Caco-2 (cell line): ENCODE measurements around the gene PBX1. TPM values are rescaled to one million over a fixed set of nuclear protein-coding genes. Genes with fewer than 3 reads are reported as not detected.

Experiments used
- BruUV-seq: library from RNA; stranded (reverse); fragments of 400-500 nt; replicated peaks from 2 replicates; lab custom pipeline; 2021; lab: Mats Ljungman, UMichigan
- CTCF ChIA-PET: fragments of 300-600 bp; sonication (Branson Sonifier 250); formaldehyde crosslinking; loops from one replicate; lab custom pipeline; 2022; ENCODE audit warnings: antibody characterized with exemption; lab: Charles Lee
- POLR2A ChIA-PET: fragments of 300-600 bp; sonication (Branson Sonifier 250); formaldehyde crosslinking; loops from one replicate; lab custom pipeline; 2022; ENCODE audit warnings: antibody characterized with exemption; lab: Charles Lee
- DNase-seq, 2 experiments: peaks; one replicate each; pipeline versions ENCODE4 v3.0.0 to v3.0.0-alpha.2; 2020 to 2022
- H3K27me3 ChIP-seq: replicated peaks from 2 replicates; pipeline ENCODE4 v1.6.0; 2011; ENCODE audit warnings: low read length; ENCODE audit not compliant: control insufficient read depth, insufficient read depth
- H3K36me3 ChIP-seq: 2 replicates; pipeline ENCODE4 v1.5.1; 2011; ENCODE audit warnings: low read length; ENCODE audit not compliant: control insufficient read depth, insufficient read depth
- H3K4me1 ChIP-seq: fragments of 250-450 bp; sonication (Bioruptor Pico); 2 replicates; pipeline ENCODE4 v1.5.1; 2020; ENCODE audit warnings: mild to moderate bottlenecking
- H3K4me3 ChIP-seq: 2 replicates; pipeline ENCODE4 v1.5.1; 2011; ENCODE audit warnings: low read depth, mild to moderate bottlenecking, control low read depth, low read length
- H3K9me3 ChIP-seq: fragments of 250-450 bp; sonication (Bioruptor Pico); 2 replicates; pipeline ENCODE4 v1.5.1; 2020; ENCODE audit warnings: mild to moderate bottlenecking, moderate library complexity
- H3K27ac Mint-ChIP-seq: one replicate; pipeline ENCODE4 v1.8.0; 2022; ENCODE audit warnings: mixed read lengths; ENCODE audit not compliant: unreplicated experiment
- H3K27me3 Mint-ChIP-seq: one replicate; pipeline ENCODE4 v1.8.0; 2022; ENCODE audit warnings: mixed read lengths; ENCODE audit not compliant: insufficient read depth, unreplicated experiment
- H3K36me3 Mint-ChIP-seq: one replicate; pipeline ENCODE4 v1.8.0; 2022; ENCODE audit warnings: mild to moderate bottlenecking, mixed read lengths; ENCODE audit not compliant: insufficient read depth, unreplicated experiment
- H3K4me1 Mint-ChIP-seq: one replicate; pipeline ENCODE4 v1.8.0; 2022; ENCODE audit warnings: low read depth, mixed read lengths; ENCODE audit not compliant: unreplicated experiment
- H3K4me3 Mint-ChIP-seq: one replicate; pipeline ENCODE4 v1.8.0; 2022; ENCODE audit warnings: mild to moderate bottlenecking, moderate library complexity, mixed read lengths; ENCODE audit not compliant: unreplicated experiment
- H3K9me3 Mint-ChIP-seq: one replicate; pipeline ENCODE4 v1.8.0; 2022; ENCODE audit warnings: mixed read lengths; ENCODE audit not compliant: unreplicated experiment
- CTCF ChIP-seq, 2 experiments: fragments of 200-600 bp in 1 of 2; IDR thresholded peaks; 1 replicate in 1 of 2; 2 replicates in 1 of 2; pipeline versions ENCODE4 v1.5.1 to v1.8.0; 2011 to 2022; ENCODE audit warnings: antibody characterized with exemption in 1 of 2, control low read depth in 1 of 2, inconsistent platforms in 1 of 2, low read depth in 1 of 2, low read length in 1 of 2, mild to moderate bottlenecking in 1 of 2, moderate library complexity in 1 of 2; ENCODE audit not compliant: insufficient read depth in 1 of 2, severe bottlenecking in 1 of 2, unreplicated experiment in 1 of 2
- intact Hi-C: fragments of 100-400 bp; cut with micrococcal nuclease; formaldehyde crosslinking; loops from one replicate; pipeline ENCODE4 v1.10.0; 2022; ENCODE audit not compliant: unreplicated experiment
- total RNA-seq: library from RNA; stranded (reverse); gene quantifications from 2 replicates; pipeline ENCODE4 v1.2.3, GENCODE V29; 2022

Gene PBX1
- total RNA-seq, 1 experiment from 2014 or later = 103 TPM

- Histone ChIP-seq H3K9me3 (peaks cover 9% of the 10 kb centered on the region), H3K4me3 (no peak overlapping the region), H3K4me1 (peaks cover 16% of the 10 kb centered on the region), H3K36me3 (no peaks in the 10 kb centered on the region), H3K27me3 (no peaks in the 10 kb centered on the region)
- TF ChIP-seq CTCF (IDR thresholded peaks at IDR 0.05; ENCODE audit: insufficient read depth in 1 of 2, low read depth in 1 of 2, low read length in 1 of 2, severe bottlenecking in 1 of 2, unreplicated experiment in 1 of 2) = no peak
- POLR2A ChIA-PET = no interaction called here
- BruUV-seq = no TSS peak
- no peaks in the 10 kb centered on the region for H3K27me3 Mint-ChIP-seq
- no peak overlapping the region for H3K4me3 Mint-ChIP-seq
- H3K27ac Mint-ChIP-seq = no peak overlapping the region
- DNase-seq = peak in 1 of 2 experiments; percentile 18
- peaks cover 7% of the 10 kb centered on the region for H3K4me1 Mint-ChIP-seq
- CTCF ChIA-PET = interaction anchor here (0.7 kb wide), 1 partner anchor 103 kb away, joined by 3 read pairs; no protein-coding TSS in a partner anchor
- intact Hi-C loops = loop anchor here (5.0 kb wide), 2 partner anchors 105 to 215 kb away; no protein-coding TSS in a partner anchor
- no peaks in the 10 kb centered on the region for H3K36me3 Mint-ChIP-seq
- H3K9me3 Mint-ChIP-seq = peaks cover 16% of the 10 kb centered on the region
Measured at GRCh38 chr1:164557270-164557669, 1.7 kb upstream of the PBX1 start.

- no peaks in the 10 kb centered on the region for H3K36me3 ChIP-seq
- peak; percentile 50 to 60 for DNase-seq
- H3K27me3 ChIP-seq = no peaks in the 10 kb centered on the region
- POLR2A ChIA-PET = interaction anchor here (0.6 to 1.5 kb wide), 15 partner anchors 8 to 229 kb away, joined by 3 to 20 read pairs (median 6); no protein-coding TSS in a partner anchor
- CTCF ChIA-PET = interaction anchor here (0.6 to 1.3 kb wide), 10 partner anchors 15 to 228 kb away, joined by 3 to 4 read pairs (median 3); no protein-coding TSS in a partner anchor
- intact Hi-C loops = loop anchor here (1.0 to 5.0 kb wide), 5 partner anchors 25 to 213 kb away; no protein-coding TSS in a partner anchor
- peaks cover 20% of the 10 kb centered on the region for H3K4me1 ChIP-seq
- Mint-ChIP-seq H3K4me3 (peak overlapping the region; percentile 81), H3K36me3 (peaks cover 6% of the 10 kb centered on the region), H3K27me3 (no peaks in the 10 kb centered on the region), H3K27ac (peak overlapping the region; percentile 46), H3K9me3 (no peaks in the 10 kb centered on the region), H3K4me1 (peaks cover 8% of the 10 kb centered on the region)
- H3K4me3 ChIP-seq = peak overlapping the region; percentile 74
- BruUV-seq = no TSS peak
- H3K9me3 ChIP-seq = no peaks in the 10 kb centered on the region
- no peak for TF ChIP-seq CTCF (IDR thresholded peaks at IDR 0.05; ENCODE audit: insufficient read depth in 1 of 2, low read depth in 1 of 2, low read length in 1 of 2, severe bottlenecking in 1 of 2, unreplicated experiment in 1 of 2)
Measured at GRCh38 chr1:164559342-164560051, 513 bp downstream of the PBX1 start.

GRCh38 chr1:164560121-164560541 is 1.1 kb downstream of the PBX1 start:
- ChIA-PET CTCF (no interaction called here), POLR2A (no interaction called here)
- Histone ChIP-seq H3K36me3 (no peaks in the 10 kb centered on the region), H3K27me3 (no peaks in the 10 kb centered on the region), H3K4me3 (peak overlapping the region; percentile 74), H3K9me3 (no peaks in the 10 kb centered on the region), H3K4me1 (peaks cover 24% of the 10 kb centered on the region)
- Mint-ChIP-seq H3K27ac (peak overlapping the region; percentile 46), H3K4me3 (peak overlapping the region; percentile 81), H3K4me1 (peaks cover 14% of the 10 kb centered on the region), H3K36me3 (peaks cover 11% of the 10 kb centered on the region), H3K9me3 (no peaks in the 10 kb centered on the region), H3K27me3 (no peaks in the 10 kb centered on the region)
- intact Hi-C loops = no loop called here
- TF ChIP-seq CTCF (IDR thresholded peaks at IDR 0.05; ENCODE audit: insufficient read depth in 1 of 2, low read depth in 1 of 2, low read length in 1 of 2, severe bottlenecking in 1 of 2, unreplicated experiment in 1 of 2) = no peak
- no peak for DNase-seq
- BruUV-seq = TSS peak; percentile 43
